PC-3 (cell line): Measurements from ENCODE around the gene ABCF1. TPM values are rescaled to one million over a fixed set of nuclear protein-coding genes. Genes with fewer than 3 reads are reported as not detected.
"Not testable (repeated sequence)": the region's sequence is repeated elsewhere in the genome, so short reads cannot be mapped to it uniquely, and the experiment has no call there.

ENCODE experiments used
- ATAC-seq: fragments of 200-7000 bp; cut with Tn5 transposase; 2 replicates; pipeline ENCODE4 v1.9.1; 2020; ENCODE audit warnings: mild to moderate bottlenecking, moderate library complexity
- BruUV-seq: library from RNA; stranded (reverse); fragments of 400-500 nt; replicated peaks from 2 replicates; lab custom pipeline; 2021; lab: Mats Ljungman, UMichigan
- CTCF ChIA-PET: fragments of 300-600 bp; sonication (Branson Sonifier 250); formaldehyde crosslinking; loops from one replicate; lab custom pipeline; 2022; ENCODE audit warnings: antibody characterized with exemption; lab: Charles Lee
- POLR2A ChIA-PET: fragments of 300-600 bp; sonication (Branson Sonifier 250); formaldehyde crosslinking; loops from one replicate; lab custom pipeline; 2022; ENCODE audit warnings: antibody characterized with exemption; ENCODE audit not compliant: unreplicated experiment; lab: Charles Lee
- DNase-seq: peaks from one replicate; pipeline ENCODE4 v3.0.0-alpha.2; 2015
- H2AFZ ChIP-seq: fragments of 300-600 bp; sonication (generic); 2 replicates; pipeline ENCODE4 v1.6.0; 2016; ENCODE audit warnings: antibody characterized with exemption, low read length
- H3F3A ChIP-seq: fragments of 300-600 bp; sonication (generic); one replicate; pipeline ENCODE4 v1.6.0; 2017; ENCODE audit warnings: antibody characterized with exemption, low read length, control low read depth, mild to moderate bottlenecking; ENCODE audit not compliant: unreplicated experiment
- H3K27ac ChIP-seq: fragments of 300-600 bp; sonication (generic); 2 replicates; pipeline ENCODE4 v1.5.1; 2016; ENCODE audit warnings: mild to moderate bottlenecking, low read length
- H3K27me3 ChIP-seq: fragments of 300-600 bp; sonication (generic); 2 replicates; pipeline ENCODE4 v1.6.1; 2016; ENCODE audit warnings: low read length, mixed read lengths
- H3K36me3 ChIP-seq: fragments of 300-600 bp; sonication (generic); 2 replicates; pipeline ENCODE4 v1.6.1; 2016; ENCODE audit warnings: low read depth, mixed run types, low read length, mixed read lengths
- H3K4me1 ChIP-seq: fragments of 300-600 bp; sonication (generic); 2 replicates; pipeline ENCODE4 v1.5.1; 2016; ENCODE audit warnings: low read length; ENCODE audit not compliant: insufficient read depth
- H3K4me2 ChIP-seq: fragments of 300-600 bp; sonication (generic); 2 replicates; pipeline ENCODE4 v1.6.0; 2016; ENCODE audit warnings: low read length
- H3K4me3 ChIP-seq: fragments of 300-600 bp; sonication (generic); 2 replicates; pipeline ENCODE4 v1.5.1; 2016; ENCODE audit warnings: mild to moderate bottlenecking, low read length, mixed read lengths
- H3K79me2 ChIP-seq: fragments of 300-600 bp; sonication (generic); 2 replicates; pipeline ENCODE4 v1.6.1; 2017; ENCODE audit warnings: low read length, mixed read lengths
- H3K9ac ChIP-seq: fragments of 300-600 bp; sonication (generic); 2 replicates; pipeline ENCODE4 v1.6.0; 2016; ENCODE audit warnings: mild to moderate bottlenecking, low read length
- H3K9me2 ChIP-seq: fragments of 300-600 bp; sonication (generic); replicated peaks from 2 replicates; pipeline ENCODE4 v1.6.1; 2016; ENCODE audit warnings: mixed run types, low read length, mixed read lengths
- H3K9me3 ChIP-seq: fragments of 300-600 bp; sonication (generic); 2 replicates; pipeline ENCODE4 v1.6.1; 2016; ENCODE audit warnings: low read length, mixed read lengths
- H4K20me1 ChIP-seq: fragments of 300-600 bp; sonication (generic); 2 replicates; pipeline ENCODE4 v1.6.1; 2016; ENCODE audit warnings: low read length, mixed read lengths
- CTCF ChIP-seq: fragments of 300-600 bp; sonication (generic); conservative IDR thresholded peaks from 2 replicates; pipeline ENCODE4 v1.5.1; 2017; ENCODE audit warnings: antibody characterized with exemption, low read depth, mild to moderate bottlenecking, low read length
- EZH2 ChIP-seq: fragments of 300-600 bp; sonication (generic); IDR thresholded peaks from one replicate; pipeline ENCODE4 v1.6.1; 2017; ENCODE audit warnings: antibody characterized with exemption, mild to moderate bottlenecking, low read length; ENCODE audit not compliant: unreplicated experiment
- EZH2phosphoT487 ChIP-seq: fragments of 300-600 bp; sonication (generic); IDR thresholded peaks from 2 replicates; pipeline ENCODE4 v1.6.1; 2018; ENCODE audit warnings: mild to moderate bottlenecking, antibody characterized with exemption, low read length, borderline replicate concordance
- intact Hi-C: fragments of 100-400 bp; cut with micrococcal nuclease; formaldehyde crosslinking; loops from 2 replicates; pipeline ENCODE4 v1.9.0; 2023
- total RNA-seq: library from RNA; depleted of rRNA; stranded (reverse); fragments of >200 nt; gene quantifications from 2 replicates; pipeline ENCODE4 v1.2.3, GENCODE V29; 2014

The ABCF1 gene
- total RNA-seq, 1 experiment from 2014 or later: 67.3 TPM

DNA sequence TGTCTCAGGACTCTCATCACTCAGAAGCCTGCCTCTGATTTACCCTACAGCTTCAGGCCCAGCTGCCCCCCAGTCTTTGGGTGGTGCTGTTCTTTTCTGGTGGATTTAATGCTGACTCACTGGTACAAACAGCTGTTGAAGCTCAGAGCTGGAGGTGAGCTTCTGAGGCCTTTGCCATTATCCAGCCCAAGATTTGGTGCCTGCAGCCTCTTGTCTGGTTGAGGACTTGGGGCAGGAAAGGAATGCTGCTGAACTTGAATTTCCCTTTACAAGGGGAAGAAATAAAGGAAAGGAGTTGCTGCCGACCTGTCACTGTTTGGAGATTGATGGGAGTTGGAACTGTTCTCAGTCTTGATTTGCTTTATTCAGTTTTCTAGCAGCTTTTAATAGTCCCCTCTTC lies 19.8 kb downstream of the ABCF1 start:
- H3F3A ChIP-seq: peaks cover 6% of the 10 kb centered on the region
- peak overlapping the region; percentile 71 for H3K27ac ChIP-seq
- intact Hi-C loops: no loop called here
- no peak overlapping the region for H2AFZ ChIP-seq
- H3K79me2 ChIP-seq: peaks cover 13% of the 10 kb centered on the region
- POLR2A ChIA-PET: no interaction called here
- H4K20me1 ChIP-seq: peaks cover 7% of the 10 kb centered on the region; the same call in 1 of the 2 replicates
- no peak overlapping the region for H3K4me3 ChIP-seq
- no TSS peak for BruUV-seq
- peak overlapping the region; percentile 21 for H3K4me2 ChIP-seq
- H3K4me1 ChIP-seq: peaks cover 28% of the 10 kb centered on the region
- H3K27me3 ChIP-seq: no peaks in the 10 kb centered on the region
- CTCF ChIA-PET: interaction anchor here (0.8 kb wide), 1 partner anchor 109 kb away, joined by 3 read pairs; no protein-coding TSS in a partner anchor
- H3K36me3 ChIP-seq: peaks cover 53% of the 10 kb centered on the region
- H3K9me3 ChIP-seq: no peaks in the 10 kb centered on the region
- DNase-seq (peak; percentile 85), ATAC-seq (peak; percentile 83)
- H3K9ac ChIP-seq: no peak overlapping the region
- H3K9me2 ChIP-seq: no peaks in the 10 kb centered on the region
- TF ChIP-seq EZH2phosphoT487 (no peak), CTCF (no peak), EZH2 (no peak)

DNA sequence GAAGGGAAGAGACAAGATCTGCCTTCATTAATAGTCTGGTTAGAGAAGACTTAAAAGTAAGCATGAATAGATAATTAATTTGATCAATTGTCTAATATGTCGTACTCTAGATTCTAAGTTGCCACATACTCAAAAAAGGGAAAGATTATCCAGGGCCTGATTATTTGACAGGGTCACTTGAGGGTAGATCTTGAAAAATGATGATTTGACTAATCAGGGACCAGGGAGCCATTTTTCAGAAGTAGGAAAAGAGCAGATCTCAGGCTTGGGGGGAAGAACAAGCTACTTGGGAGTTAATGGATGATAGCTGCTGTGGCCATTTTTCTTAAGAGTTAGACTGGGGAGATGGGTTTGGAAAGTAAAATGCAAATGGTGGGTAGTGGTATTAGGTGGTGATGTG lies 21.0 kb downstream of the ABCF1 start:
- Histone ChIP-seq H3K27me3 (no peaks in the 10 kb centered on the region), H4K20me1 (peaks cover 7% of the 10 kb centered on the region; the same call in 1 of the 2 replicates), H3K4me2 (no peak overlapping the region), H3K4me1 (peaks cover 28% of the 10 kb centered on the region), H3F3A (peaks cover 6% of the 10 kb centered on the region), H3K4me3 (no peak overlapping the region), H3K36me3 (peaks cover 43% of the 10 kb centered on the region), H2AFZ (no peak overlapping the region), H3K79me2 (peaks cover 13% of the 10 kb centered on the region), H3K9ac (no peak overlapping the region), H3K9me2 (no peaks in the 10 kb centered on the region), H3K9me3 (no peaks in the 10 kb centered on the region), H3K27ac (no peak overlapping the region)
- BruUV-seq: no TSS peak
- no peak for DNase-seq
- no peak for ATAC-seq
- ChIA-PET CTCF (interaction anchor here (0.6 kb wide), 1 partner anchor 92 kb away, joined by 3 read pairs; no protein-coding TSS in a partner anchor), POLR2A (interaction anchor here (0.7 kb wide), 1 partner anchor 115 kb away, joined by 7 read pairs; no protein-coding TSS in a partner anchor)
- no peak for TF ChIP-seq EZH2phosphoT487
- no peak for TF ChIP-seq CTCF
- no peak for TF ChIP-seq EZH2
- intact Hi-C loops: no loop called here

DNA sequence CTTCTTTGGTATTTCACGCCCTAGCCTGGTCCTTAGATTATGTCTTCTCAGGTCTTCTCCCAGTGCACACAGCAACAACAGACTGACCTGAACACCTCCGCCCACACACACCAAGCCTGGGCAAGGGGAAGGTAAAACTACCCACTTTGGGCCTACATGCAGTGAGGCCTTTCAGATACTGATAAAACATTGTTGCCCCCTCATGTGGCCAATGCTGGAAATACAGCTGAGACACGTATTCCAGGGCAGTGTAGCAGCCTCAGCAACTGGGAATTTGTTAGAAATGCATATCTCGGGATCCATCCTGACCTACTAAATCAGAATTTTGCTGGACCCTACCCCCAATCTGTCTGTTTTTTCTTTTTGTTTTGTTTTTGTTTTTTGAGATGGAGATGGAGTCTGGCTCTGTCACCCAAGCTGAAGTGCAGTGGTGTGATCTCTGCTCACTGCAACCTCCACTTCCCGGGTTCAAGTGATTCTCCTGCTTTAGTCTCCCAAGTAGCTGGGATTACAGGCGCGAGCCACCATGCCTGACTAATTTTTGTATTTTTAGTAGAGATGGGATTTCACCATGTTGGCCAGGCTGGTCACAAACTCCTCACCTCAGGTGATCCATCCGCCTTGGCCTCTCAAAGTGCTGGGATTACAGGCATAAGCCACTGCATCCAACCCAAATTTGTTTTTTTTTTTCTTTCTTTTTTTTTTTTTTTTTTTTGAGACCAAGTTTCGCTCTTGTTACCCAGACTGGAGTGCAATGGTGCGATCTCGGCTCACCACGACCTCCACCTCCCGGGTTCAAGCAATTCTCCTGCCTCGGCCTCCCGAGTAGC lies 26.3 kb downstream of the ABCF1 start:
- not testable (repeated sequence) for H2AFZ ChIP-seq

More for the DNA sequence above, 26.3 kb downstream of the ABCF1 start:
- not testable (repeated sequence) for H3K79me2 ChIP-seq, H3K4me2 ChIP-seq, H3K27ac ChIP-seq, H3K9ac ChIP-seq, H4K20me1 ChIP-seq, H3K4me1 ChIP-seq, H3K9me2 ChIP-seq, H3K27me3 ChIP-seq, H3K9me3 ChIP-seq, H3F3A ChIP-seq, H3K4me3 ChIP-seq
- TF ChIP-seq CTCF: peak; percentile 76
- ChIA-PET POLR2A (interaction anchor here (0.5 kb wide), 2 partner anchors 10 to 70 kb away, joined by 4 to 6 read pairs; no protein-coding TSS in a partner anchor), CTCF (interaction anchor here (0.7 to 2.0 kb wide), 6 partner anchors 17 to 133 kb away, joined by 3 to 19 read pairs (median 9); no protein-coding TSS in a partner anchor)
- ATAC-seq: peak; percentile 89
- intact Hi-C loops: loop anchor here (1.0 kb wide), 2 partner anchors 56 to 114 kb away; no protein-coding TSS in a partner anchor
- TSS peak; percentile 3 for BruUV-seq
- DNase-seq: peak; percentile 93
- H3K36me3 ChIP-seq: peaks cover 31% of the 10 kb centered on the region
